ENCODE measurements around the gene CXXC4.

CXXC4 gene

DNA sequence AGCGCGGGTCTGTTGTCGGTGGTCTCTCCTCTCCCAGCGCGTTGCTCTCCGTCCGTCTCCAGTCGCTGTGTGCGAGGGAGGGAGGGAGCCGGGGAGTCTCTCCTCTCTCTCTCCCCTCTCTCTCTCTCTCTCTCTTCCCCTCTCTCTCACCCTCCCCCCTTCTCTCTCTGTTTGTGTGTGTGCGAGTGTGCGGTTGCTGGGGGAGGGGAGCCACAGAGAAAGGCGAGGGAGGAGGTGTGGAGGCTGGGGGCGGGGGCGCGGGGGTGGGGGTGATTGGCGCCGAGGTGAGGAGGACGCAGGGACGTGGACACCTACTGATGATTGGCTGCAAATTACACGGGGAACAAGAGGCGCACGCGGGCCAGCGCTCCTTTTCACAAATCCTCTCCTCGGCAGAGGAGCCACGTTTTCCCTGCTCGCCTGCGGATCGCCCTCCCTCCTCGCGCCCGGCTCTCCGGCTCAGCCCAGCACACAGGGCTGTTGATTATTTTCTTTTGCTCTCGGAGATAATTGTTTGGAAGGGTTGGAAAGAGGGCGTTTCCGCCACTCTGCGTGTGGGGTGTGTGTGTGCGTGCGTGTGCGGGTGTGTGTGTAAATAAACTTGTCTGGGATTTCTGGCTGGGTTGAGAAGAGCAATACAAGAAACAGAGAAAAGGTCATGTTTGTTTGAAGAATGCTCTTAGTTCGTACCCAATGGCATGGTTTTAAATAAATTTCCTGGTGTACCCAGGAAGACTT, at the start of gene CXXC4:
Gene CXXC4 (minus strand): TSS at position 73 of the 738 bp plus-strand sequence. CDS start 3,092 bp downstream, outside the sequence.
- DNase-seq = peak; percentile 15

DNA sequence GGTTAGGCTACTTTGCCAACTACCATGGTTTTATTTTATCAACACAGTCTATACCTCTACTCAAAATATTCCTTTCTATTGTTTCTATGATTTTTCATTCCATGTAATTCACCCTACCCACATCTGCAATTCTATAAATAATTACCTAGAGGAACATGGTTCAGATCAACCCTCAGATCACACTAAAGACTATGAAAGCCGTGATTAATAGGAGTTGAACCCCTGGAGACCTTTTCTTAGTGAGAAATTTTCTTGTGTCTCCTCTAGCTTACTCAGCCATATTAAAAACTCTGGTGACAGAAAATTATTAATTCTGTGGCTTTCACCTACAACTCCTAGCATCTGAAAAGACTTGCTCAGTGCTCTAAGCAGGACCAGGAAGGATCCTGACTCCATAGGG, 38.5 kb upstream of the CXXC4 start:
- DNase-seq = no peak

DNA sequence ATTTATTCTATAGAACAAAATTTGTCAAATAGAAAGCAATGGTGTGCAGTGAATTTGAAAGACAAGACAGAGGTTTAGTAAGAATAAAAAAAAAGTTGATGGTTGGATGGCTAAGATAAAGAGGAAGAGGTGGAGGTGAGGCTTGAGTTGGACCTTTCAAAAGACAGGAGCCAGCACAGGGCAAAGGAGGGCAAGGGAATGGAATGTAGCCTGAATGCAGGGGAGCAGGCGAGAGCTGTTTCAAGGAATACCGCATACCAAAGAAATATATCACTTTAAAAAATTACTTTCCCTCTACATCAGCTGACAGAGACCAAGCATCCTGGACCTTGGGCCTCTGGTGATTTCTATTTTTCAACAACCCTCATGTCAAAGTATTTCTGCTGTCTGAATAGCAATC, 38.0 kb upstream of the CXXC4 start:
- no peak for DNase-seq

DNA sequence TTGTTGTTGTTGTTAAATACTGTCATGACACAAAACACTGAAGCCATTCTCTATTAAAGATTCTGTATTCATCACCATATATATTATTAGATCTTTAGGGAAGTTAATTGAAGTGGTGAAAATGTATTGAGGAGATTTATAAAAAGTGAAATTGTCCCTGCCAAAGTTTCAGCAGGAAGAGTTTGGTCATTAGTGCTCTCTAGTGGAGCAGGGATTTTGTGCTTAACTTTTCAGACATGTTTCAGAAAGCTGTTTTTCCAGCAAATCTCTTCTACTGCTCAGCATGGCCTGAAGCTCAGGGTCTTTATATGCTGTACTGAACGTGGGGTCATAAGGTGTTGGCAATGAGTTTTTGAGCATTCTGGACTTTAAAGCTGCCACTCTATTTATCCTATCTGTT, 36.7 kb upstream of the CXXC4 start:
- DNase-seq = no peak

DNA sequence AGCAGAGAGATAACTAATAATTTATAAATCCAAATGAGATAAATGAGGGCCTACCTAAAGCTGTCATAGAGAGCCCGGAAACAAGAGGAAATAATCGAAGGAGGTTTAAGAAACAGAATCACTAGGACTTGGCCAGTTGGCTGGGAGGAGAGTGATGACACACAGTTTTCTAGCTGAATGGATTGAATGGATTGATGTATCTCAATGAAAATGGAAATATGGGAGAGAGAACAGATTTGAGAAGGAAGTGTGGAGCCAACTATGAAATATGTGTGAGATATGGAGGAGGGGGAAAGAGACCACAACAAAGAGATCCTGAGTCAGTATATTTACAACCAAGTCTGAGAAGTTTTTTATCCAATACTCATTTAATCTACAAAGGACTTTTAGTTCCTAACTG, 35.7 kb upstream of the CXXC4 start:
- DNase-seq = no peak

DNA sequence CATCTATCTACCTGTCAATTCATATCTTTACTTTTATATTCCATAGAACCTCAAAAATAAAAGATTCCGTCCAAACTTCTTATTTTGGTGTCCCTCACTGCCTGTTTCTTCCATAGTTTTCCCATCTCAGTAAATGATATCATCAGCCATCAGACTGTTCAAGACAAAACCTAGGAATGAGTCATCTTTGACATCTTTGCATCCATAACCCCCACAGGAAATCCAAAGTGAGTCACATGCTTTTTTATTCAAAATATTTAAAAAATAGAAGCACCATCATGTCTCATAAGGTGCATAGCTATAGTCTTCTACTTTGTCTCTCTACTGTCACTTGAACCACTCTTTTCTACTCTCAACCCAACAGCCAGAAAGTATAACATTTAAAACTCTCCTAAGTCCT, 29.9 kb upstream of the CXXC4 start:
- no peak for DNase-seq

DNA sequence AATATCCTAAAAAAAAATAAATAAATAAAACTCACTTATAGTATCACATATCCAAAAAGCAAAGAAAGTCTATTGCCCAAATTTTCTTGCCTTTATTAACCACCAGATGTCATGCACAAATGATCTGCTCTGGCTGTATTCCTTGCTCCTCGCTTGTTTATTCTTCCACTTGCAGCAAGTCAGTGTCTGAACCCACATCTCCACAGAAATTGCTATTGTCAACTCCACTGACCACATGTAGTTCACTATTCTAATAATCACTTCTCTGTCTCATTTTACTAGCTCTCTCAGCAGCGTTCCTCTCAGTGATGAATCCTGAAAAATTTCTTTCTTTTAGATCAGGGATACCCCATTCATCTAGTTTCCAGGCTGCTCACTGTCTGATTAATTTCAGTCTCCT, 29.3 kb upstream of the CXXC4 start:
- no peak for DNase-seq

DNA sequence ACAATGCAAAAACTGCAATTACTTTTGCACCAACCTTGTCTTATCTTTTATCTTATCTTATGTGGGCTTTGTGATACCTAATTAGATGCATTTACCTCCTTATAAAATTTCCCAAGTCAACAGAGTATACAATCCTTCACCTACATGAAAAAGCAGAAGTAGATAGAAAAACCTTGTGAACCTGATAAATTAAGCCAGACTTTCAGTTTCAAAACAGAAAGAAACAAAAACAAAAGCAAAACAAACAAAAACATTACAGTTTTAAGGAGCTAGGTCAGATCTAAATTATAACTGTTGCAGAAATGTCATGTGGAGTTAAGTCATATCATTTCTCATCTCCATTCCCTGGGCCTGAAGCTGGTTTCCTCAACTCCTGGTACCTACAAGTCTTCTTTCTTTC, 24.9 kb upstream of the CXXC4 start:
- DNase-seq = no peak

DNA sequence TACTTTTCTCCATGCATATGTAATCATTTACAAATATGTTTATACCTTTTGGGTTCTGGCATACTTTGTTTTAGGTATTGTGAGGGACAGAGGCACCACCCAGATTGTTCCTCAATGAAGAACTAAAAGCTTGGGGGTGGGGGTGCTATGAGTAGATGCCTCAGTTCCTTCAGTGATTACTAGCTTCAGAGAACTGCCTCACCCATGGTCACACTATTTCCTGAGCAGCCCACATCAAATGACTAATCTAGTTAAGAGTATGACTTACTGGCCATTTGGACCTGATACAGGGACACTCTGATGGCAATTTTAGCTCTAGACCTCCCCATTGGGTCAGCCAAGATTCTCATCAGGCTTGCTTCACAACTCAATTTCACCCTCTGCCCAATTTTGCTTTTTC, 22.2 kb upstream of the CXXC4 start:
- DNase-seq = no peak

DNA sequence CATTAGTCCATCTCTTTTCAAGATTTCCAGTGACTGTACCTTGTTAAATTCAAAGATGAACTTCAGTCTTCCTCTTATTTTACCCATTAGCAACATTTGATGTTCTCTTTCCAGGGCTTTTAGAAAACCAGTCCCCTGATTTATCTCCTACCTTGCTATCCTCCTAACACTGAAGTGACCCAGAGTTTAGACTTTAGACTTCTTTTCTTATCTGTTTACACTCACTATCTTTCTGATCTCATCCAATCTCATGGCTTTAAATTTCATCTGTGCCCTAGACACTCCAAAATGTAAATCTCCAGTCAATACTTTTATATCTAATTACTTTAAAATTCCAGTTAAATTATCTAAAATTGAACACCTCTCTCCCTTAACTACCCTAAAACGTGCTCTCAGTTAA, 13.5 kb upstream of the CXXC4 start:
- DNase-seq = no peak

DNA sequence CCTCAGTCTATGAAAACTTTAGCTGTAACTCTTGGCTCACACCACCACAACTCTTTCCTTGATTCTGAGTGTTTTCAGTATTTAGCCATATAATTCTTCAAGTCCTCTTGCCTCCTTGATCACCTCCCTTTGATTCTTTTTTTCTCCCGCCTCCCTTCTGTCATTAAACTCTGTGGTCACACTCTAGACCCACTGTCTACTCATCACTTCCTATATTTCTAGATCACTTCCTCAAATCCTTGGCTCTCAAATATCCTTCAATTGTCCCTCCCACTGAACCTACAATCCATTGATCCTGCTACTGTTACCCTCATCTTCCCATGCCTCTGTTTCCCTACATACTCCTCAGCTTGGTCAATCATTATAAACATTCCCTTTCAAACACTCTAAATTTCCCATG, 12.4 kb upstream of the CXXC4 start:
- DNase-seq = no peak

DNA sequence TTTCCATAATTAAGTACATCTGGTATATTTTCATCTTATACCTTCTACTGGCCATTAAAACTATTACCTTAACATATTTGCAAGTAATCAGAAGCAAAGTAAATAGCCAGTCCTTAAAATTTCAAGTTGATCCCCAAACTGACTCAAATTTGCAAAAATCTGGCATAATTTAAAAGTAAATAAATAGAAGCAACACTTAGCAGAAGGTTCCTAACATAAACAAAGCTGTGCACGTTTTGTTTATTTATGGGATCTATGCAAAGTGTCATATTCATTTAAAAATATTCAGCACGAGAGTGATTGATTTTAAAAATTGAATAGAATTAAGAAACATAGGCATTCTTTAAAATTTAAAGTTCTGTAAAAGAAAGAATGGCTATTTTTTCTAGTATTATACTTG, 9.8 kb upstream of the CXXC4 start:
- DNase-seq = no peak

DNA sequence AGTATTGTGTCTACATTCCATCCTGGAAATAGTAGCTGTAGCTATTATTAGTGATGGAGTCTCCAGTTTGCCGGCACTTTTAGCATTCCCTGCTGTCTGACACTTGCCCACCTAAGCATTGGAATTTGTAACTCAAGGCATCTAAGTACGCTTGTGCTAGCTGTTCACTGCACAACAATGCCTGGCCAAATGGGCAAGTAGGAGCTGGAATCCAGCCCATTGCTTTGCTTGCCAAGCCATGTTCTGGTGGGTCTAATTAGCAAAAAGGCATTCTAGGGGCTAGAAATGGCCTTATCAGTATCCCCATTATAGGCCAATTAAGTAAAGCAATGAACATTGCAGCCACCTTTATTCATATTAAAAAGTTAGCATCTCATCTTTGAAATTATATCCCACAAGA, 7.8 kb upstream of the CXXC4 start:
- no peak for DNase-seq

DNA sequence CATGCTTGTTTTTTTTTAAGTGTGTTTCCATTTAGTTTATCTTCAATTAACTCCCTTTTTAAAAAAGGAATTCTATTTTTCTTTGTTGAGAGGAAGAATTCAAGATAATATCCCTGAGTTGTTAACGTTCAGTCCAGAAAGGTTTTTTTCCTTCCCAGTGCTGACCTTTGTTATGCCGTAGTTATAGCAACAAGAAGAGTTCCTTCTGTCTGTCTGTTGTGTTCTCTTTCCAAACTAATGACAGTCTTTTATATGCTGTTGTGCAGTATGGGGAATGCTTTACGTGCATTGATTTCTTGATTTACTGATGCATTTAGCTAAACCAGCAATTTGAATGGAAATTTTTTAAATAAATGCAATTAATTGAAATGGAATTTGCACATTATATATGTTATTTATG, 6.6 kb upstream of the CXXC4 start:
- no peak for DNase-seq

DNA sequence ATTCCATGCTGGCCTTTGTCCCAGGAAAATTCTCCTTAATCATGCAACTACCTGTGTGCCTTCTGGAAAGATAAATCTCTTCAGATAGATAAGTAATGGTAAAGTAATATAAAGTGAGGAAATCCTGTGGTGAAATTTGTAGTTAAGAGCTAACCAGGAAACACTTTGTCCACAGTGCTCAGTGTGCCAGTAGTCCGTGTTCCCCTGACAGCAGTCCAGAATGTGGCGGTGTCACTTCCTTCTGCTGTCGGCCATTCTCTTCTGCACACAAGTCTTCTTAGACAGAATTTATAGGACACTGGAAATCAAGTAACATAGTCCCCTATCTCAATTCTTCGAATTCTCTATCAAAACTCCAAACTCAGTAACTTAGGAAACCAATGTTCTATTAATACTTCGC, 5.7 kb upstream of the CXXC4 start:
- DNase-seq = no peak

DNA sequence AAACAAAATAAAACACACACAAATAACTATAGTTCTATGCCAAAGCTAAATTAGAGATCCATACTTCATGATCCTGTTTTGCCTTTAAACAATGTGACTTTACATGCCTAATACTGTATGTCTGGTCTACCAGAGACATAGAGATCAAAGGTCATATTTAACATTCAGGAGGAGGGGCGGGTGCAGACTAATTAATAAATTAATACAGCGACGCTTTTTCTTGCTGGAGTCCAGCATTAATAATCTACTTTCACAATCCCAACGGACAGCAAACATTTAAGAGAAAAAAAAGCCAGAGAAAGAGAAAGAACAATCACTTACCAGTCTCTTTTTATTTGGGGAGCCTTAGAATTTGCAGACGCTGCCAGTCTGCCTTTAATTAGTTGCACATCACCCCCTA, 509 bp downstream of the CXXC4 start:
- DNase-seq = no peak

DNA sequence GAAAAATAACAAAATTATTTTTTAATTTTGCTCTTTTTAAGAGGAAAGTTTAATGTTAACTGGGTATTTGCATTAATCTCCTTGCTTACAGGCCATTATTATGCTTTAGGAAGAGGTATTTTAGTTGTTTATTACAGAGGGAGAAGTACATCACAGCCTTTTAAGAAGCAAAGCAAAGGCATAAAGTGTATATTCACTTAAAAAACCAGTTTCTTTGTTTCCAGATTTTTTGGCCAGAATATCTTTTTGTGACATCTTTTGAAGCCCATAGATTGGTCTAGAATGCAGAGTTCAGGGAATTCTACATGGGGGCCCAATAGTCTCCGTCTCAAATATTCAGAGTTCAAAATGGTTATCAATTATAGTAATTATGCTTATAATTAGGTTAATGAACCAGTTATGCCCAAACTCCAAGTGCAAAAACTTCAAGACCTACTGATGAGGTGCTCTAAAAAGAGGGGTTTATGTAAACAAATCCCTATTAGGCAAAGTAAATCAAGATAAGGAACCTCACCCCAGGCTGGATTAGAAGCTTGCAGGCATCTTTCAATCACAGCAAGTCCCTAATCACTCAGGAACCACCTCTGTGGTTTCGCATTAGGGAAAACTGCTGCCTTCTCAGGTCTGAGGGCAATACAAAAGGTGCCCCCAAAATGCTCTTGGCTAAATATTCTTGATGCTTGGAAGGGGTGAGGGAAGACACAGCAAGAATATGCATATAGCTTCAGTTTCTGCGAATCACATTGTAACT, 1.4 kb downstream of the CXXC4 start:
- no peak for DNase-seq

DNA sequence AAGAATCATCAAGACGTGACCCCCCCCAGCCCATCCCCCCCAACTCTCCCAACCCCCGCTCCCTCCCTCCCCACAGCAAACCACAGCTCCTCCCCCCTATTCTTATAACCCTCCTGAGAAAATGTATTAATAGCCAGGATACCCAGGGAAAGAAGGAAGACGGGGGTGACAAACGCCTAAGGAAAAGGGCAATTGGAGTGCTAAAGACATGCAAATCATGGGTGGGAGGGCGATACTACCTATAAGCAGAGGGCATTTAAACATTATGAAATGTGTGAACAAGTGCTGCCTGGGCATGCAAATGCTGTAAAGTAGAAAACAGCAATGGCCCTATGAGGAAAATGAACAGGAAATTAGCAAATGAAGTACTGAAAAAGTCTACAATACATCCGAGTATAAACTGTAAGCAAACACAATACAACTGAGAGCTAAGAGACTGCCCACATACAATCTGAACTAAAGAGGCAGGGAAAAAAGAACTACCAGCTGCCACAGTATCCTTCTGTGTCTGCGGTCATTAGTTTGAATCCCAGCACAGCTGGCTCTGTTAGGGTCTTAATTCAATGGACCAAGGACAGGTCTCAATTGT, 2.4 kb downstream of the CXXC4 start:
- DNase-seq = no peak

DNA sequence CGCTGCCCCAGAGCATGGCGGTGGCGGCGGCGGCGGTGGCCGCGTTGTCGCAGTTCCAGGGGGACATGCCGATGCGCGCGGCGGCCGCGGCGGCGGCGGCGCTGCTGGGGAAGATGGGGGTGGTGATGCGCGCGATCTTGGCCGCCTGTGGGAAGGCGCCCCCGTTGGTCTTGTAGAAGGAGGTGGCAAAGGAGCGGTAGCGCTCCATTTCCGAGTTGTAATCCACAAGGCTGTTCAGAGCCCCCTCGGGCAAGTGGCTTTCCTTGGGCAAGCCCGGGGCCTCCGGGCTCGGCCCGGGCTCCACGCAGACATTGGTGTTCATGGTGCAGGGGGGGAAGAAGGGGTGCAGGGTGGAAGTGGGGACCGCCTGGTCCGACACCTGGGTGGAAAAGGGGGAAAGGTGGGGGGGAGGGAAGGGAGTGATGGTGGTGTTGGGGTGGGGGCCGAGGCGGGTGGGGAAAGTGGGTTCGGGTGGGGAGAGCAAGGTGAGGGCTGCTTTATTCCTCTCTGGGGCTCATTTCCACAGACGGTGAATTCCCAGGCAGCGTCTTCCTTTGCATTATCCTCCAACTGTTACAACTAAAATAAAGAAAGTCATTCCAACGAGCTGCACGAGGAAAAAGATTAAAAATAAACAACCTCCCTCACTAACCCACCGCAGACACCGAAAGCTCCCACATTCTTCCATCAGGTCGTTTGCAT, 3.1 kb downstream of the CXXC4 start:
- DNase-seq = peak; percentile 35

DNA sequence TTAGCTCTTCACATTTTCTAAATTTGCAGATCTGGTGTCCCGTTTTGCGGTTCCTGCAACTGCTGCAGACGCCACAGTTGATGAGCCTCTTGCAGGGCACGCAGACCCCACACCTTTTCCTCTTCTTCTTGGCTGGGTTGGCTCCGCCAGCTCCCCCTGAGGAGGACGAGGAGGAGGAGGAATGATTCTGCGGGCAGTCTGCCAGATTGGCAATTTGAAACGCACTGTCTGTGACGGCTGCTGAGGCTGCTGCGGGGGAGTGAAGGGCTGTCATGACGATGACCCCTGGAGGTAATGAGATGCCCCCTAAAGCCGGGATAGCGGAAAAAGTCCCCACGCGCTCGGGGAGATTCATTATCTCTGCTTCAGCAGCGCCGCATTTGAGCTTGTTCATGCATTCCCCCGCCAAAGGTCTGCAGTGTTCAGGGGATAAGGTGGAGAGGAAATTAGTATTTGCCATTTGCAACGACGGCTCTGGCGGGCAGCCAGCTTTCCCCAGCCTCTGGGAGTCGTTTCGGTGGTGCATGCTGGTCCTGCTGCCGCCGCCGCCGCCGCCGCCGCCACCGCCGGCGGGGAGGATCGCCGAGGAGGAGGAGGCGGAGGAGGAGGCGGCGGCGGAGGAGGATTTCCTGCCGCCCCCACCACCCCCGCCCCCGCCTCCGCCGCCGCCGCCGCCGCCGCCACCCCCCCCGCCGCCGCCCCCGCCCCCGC, 3.8 kb downstream of the CXXC4 start:
- peak; percentile 53 for DNase-seq

DNA sequence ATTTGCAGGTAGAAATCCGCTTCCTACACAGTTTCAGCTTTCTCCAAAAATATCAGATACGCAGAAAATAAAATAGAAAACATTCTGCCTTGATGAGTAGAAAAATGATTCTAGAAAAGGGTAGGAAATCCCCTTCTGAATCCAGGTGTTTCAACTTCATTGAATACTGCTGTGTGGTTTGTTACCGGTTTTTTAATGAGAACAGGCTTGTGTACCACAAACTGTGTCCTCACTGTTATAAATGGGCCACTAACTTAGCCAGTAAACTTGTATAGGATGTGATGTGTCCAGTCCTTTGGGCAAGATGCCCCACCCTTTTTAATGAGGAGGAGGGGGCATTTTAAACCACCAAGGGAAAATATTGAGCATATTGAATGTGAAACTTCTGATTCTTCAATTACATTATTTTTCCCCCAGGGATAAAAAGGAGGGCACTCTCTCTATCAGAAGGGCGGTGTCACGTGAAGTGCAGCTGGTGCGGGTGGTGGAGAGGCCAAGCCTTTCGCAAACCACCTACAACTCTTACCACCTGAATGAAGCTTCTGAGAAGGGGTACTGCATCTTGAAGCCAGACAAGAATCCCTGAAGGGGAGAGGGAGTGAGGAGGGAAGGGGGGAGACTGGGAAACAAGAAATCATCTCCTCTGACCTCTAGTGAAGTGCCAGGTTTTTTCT, 4.5 kb downstream of the CXXC4 start:
- DNase-seq = peak; percentile 20

DNA sequence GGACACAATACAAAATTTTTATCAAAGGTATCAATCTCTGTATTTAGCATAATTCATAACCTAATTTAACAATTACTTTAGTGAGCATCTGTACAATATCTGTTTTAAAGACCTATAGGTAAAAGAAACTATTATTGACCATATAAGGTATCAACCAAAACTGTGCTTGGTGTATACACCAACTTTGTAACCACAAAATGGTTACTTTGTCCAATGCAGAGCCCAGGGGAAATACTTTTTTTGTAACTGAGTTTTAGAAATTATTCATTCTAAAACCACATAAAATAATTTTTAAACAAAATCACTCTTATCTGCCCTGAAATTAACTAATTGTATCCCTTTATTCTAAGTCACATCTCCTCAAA, 5.0 kb downstream of the CXXC4 start:
- no peak for DNase-seq

DNA sequence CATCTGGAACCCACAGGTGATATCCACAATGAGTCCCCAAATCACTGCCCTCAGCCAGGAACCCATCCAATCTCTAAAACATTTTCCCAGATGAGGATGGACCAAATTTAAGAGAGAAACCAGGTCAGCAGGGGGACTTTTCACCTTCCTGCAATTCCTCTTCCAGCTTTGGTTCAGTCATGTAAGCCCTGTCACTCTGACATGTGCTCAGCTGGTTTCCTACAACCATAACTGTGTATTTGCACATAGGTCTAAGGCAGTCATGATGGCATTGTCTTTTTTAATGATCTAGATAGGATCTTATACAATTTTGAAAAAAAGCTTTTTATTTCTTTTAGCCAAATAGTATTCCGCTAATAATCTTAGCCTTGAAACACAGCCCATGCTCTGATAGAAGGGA, 6.5 kb downstream of the CXXC4 start:
- DNase-seq = no peak

Measured in stimulated activated CD4-positive, alpha-beta T cell treated with anti-CD3 and anti-CD28 coated beads, Interleukin-15, amount 100 ng/mL, for 24 hours (primary cell).